Hippocampal formation (tissue), 2 donors: Measurements from ENCODE around the gene HP1BP3.
"Not testable (repeated sequence)": the region's sequence is repeated elsewhere in the genome, so short reads cannot be mapped to it uniquely, and the experiment has no call there.

Source experiments
- DNase-seq, 2 donors: peaks; one replicate each; lab custom pipeline; 2025; lab: John Stamatoyannopoulos, UW

The HP1BP3 gene

GRCh38 chr1:20727746-20728316 is 59.3 kb downstream of the HP1BP3 start:
- no peak for DNase-seq

GRCh38 chr1:20726932-20727745 is 60.0 kb downstream of the HP1BP3 start:
- DNase-seq: no peak

DNA sequence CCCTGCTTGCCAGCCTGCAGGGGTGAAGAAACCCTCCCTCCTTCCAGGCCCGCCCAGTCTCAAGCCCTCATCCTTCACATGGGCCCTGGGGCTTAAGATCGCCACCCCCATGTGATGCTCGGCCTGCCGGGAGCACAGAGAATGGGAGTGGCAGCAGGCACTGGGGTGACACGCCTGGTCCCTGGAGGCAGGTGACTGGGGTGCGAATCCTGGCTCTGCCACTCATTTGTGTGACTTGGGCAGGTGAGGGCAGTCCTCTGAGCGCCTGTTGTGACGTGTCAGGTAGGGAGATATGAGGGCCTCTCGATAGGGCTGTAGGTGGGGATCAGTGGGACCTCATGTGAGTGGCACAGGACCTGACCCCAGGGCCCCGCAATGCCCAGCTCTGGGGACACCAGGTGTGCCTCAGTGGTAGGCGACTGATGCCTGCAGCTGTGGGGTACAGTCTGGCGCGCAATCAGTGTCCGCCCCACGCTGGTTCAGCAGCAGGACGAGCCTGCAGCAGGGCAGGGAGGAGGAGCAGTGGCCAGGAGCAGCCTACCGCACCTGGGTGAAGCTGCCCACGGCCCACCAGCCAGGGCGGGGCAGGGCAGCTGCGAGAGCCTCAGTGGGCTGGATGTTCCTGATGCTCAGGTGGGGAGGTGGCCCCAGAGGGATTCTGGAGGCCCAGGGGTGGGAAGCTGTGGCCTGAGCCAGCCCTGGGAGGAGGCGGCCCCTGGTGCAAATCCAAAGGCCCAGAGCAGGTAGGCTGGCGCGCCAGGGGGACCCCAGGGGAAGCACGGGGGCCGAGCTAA is 60.8 kb downstream of the HP1BP3 start:
- no peak for DNase-seq

DNA sequence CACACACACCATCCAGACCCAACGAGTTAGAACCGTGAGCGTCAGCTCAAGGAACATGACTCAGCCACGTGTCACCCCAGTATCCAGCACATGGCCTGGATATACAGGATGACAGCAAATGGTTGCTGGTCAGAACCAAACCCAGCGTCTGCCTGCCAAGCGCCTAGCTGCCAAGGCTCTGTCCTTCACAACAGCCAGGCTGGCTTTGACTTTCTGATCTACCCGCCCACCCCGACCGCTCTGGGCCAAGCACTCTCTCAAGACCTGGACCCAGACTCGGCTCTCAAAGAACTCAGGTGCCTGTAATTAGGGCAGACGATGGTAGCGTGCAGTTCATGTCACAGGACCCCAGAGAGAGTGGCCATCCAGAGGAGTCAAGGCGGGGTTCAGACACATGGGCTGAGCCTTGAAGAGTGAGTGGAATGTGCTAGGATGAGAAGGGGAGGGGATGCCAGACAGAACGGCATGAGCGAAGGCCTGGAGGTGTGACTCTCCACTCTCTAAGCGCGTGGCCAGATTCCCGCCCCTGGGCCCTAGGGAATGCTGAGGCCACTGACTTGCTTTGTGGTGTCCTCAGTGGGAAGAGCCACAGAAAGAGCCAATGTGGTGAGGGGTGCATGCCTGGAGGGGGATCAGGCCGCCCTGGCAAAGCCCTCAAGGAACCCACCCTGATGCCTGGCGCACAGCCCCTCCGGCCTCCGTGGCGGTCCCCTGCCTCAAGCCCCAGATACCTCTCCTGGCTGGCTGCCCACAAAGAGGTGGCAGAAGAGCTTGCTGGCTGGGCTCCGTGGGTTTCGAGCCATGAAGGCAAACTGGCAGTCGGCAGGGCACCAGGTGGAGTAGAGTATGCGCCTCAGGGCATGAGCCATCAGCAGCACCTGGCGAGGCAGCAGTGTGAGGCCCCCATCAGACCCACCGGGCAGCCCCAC is 61.7 kb downstream of the HP1BP3 start:
- no peak for DNase-seq

DNA sequence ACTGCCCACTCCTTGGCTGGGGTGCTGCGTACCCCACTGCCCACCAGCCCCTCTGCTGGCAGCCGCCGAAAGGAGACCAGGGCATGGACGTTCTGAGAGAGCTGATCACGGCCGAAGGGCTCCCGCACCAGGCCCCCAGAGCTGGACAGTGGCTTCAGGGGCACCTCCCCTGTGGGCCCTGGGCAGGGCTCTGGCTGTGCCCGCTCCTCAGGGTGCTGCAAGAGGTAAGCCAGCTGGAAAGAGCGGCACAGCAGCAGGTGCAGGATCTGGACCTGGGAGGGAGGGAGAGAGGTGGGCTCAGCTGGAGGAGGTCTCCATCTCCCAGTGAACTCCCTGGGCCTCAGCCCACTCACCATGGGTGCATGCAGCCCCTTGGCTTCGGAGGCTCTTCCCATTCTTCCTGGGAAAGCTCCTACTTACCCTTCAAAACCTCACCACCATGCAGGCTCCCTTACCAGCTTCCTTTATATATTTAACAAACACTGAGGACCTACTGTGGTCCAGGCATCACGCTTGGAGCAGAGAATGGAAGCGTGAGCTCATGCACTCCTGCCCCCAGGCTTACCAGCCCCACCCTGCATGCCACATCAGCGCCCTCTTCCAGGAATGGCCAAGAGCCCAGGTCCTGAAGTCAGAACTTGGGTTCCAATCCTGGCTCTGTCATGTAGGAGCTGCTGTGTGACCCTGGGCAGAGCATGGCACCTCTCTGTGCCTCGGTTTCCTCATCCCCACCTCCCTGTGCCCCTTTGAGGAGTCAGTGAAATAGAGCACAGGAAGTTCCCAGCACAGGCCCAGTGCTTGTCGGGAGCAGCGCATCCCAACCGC is 62.5 kb downstream of the HP1BP3 start:
- DNase-seq: no peak

DNA sequence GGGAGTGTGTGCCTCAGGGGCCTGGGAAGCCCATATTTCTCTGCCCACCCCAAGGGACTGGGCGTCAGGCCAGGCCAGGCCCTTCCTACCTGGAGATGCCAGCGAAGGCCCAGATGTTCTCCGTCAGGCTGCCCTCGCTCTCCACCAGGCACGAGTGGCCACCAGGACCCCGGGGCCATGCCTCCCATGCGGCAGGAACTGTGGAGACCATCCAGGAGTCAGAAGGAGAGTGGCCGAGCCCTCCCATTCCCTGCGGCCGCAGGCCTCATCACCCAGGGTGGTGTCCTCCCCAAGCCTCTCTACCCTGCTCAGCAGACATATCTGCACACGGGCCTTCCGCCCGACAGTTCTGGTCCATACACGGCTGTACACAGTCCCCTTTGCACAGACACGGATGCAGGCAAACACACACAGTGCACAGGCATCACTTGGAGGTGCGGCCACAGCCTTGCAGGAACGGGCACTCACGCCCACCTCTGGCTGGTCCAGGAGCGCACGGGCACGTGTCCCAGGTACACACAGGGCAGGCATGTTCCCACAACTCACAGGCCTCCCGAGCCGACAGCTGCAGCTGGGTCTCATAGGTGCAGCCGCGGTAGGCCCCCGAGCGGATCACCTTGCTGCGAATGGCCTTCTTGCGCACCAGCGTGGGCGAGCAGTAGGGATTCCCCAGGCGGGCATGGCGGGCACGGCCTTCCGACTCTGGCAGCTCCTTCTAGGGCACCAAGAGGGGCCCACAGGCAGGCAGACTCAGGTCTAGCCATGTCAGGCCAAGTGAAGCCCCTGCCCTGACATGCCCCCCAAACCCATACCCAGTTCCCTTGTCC is 63.4 kb downstream of the HP1BP3 start:
- DNase-seq: no peak

GRCh38 chr1:20723159-20723536 is 64.0 kb downstream of the HP1BP3 start:
- no peak for DNase-seq

GRCh38 chr1:20721117-20722061 is 65.7 kb downstream of the HP1BP3 start:
- DNase-seq: no peak

DNA sequence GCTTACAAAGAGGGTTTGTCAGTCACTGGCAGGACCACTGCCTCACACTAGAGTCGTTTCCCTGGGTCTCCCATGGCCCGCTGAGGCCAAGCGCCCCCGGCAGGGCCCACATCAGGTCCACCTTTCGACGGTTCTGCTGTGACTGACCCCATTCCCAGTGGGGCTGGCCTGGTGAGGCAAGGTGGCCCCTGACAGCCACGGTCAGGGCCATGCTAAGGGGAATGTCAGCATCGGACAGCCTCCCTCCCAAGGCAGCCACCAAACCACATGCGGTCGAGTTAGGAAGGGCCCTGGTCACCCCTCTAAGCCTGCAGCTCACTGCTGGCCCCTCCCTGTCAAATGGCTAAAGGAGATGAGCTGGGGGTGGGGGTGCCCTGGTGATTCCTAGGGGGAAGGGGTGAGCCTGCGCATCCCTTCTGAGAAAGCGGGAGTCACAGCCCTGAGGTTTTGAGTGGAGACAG is 66.4 kb downstream of the HP1BP3 start:
- no peak for DNase-seq

DNA sequence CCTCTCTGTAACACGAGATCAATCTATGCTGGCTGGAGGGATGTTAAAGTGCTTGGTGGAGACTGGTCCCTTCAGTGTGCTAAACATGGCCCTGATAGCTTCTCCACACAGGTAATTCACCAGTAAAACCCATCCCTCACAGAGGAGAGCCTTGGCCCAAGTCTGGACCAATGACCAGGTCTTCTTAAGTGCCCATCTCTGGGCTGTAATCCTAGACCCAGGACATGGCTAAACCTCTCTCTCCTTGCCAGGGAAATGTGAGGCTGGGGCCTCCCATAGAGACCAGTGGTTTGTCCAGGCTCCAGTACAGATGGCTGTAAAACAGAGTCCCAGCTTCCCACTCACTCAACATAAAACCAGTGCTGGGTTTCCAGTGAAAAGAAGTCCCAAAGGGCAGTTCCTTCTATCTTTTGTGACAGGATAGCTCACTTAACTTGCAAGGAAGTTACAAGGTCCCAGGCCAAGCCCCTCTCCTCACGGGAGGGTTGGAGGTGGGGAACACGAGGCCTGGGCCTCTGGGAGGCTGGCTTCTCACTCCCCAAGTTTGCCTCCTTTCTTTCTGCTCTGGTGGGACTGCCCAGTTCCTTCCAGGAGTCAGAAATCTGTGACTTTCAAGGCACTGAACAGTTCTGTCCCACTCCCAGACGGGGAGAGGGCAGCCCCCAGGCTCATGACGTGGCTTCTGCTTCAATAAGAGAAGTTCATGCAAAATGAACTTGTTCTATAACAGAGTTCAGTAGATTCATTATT is 67.1 kb downstream of the HP1BP3 start:
- DNase-seq: no peak

DNA sequence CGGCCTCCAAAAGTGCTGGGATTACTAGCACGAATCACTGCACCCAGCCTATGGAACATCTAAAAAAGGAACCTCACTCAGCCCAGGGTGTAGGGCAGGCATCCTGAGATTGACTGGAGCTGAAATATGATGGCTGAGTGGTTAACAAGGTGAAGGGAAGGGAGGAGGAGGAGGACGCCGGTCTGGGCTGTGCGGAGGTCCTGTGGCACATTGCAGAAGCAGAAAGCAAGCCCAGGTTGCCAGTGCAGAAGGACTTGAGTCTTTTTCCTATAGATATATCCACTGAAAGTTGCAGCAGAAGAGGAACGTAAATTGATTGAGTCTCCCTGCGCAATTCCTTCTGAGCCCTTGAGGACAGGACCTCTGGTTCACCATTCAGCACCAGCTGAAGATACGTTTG is 67.8 kb downstream of the HP1BP3 start:
- no peak for DNase-seq

DNA sequence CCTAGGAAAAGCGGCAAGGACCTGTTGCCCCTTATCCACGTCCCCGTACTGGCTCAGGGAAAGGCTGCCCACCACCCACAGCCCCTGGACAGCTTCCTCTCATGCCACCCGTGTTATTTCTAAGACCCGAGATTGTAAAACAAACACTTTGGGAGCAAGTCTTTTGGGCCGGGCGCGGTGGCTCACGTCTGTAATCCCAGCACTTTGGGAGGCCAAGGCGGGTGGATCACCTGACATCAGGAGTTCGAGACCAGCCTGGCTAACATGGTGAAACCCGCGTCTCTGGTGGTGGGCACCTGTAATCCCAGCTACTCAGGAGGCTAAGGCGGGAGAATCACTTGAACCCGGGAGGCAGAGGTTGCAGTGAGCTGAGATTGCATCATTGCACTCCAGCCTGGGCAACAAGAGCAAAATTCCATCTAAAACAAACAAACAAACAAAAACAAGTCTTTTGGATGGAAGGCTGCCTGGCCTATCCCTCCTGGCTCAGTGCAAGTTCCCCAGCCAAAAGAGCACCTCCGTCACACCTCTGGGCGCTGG is 68.7 kb downstream of the HP1BP3 start:
- DNase-seq: not testable (repeated sequence)

- peak in 1 of 2 donors; percentile 30 for DNase-seq
Measured at GRCh38 chr1:20717452-20718342, 69.4 kb downstream of the HP1BP3 start, which contains the start of gene KIF17. Gene KIF17, minus strand, starts transcription at chr1:20718007. Its CDS starts 301 bp downstream, at chr1:20717706.

- no peak for DNase-seq
Measured at GRCh38 chr1:20716232-20716631, 70.9 kb downstream of the HP1BP3 start.

DNA sequence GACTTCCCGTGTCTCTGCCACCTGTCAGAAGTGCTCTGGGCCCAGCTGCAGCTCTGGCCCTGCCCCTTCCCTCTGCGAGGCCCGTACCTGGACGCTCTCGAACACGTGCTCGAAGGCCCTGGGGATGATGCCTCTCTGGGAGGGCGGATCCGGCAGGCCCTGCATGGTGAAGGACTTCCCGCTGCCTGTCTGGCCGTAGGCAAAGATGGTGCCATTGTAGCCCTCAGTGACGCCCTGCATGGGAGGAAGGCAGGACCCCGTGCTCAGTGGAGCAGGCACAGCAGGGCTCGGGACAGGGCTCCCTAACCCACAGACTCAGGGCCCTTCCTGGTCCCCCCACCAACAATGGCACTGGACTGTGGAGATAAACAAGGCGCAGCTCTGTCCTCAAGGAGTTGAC is 71.7 kb downstream of the HP1BP3 start:
- DNase-seq: no peak

- DNase-seq: no peak
Measured at GRCh38 chr1:20713440-20713839, 73.7 kb downstream of the HP1BP3 start.

DNA sequence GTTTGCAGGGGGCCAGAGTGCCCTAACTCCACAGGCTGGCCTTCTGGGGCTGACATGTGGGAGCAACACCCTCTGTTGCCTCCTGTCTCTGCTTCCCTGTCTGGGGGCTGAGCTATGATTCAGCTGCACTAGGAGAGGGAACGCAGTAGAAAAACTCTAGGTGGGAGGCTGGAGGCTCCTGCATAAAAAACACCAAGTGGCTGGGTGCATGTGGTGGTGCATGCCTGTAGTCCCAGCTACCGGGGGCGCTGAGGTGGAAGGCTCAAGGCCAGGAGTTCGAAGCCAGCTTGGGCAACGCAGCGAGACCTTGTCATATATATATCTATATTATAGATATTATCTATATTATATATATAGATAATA is 74.9 kb downstream of the HP1BP3 start:
- DNase-seq: no peak
